Thyroid gland (tissue), 4 donors: ENCODE results near the gene MBD3L1. TPM values are rescaled to one million over a fixed set of nuclear protein-coding genes. Genes with fewer than 3 reads are reported as not detected.

Experiments
- DNase-seq, 2 donors: peaks; one replicate each; pipeline ENCODE4 v3.0.0-alpha.2; 2019
- H3K27ac ChIP-seq, 3 donors: fragments of 200-600 bp; sonication (generic); 1 replicate in 2 of 3; 2 replicates in 1 of 3; pipeline ENCODE4 v1.5.1; 2016 to 2019; ENCODE audit warnings: mild to moderate bottlenecking in 1 of 3, moderate library complexity in 1 of 3
- H3K27me3 ChIP-seq: fragments of 200-600 bp; sonication (generic); one replicate; pipeline ENCODE4 v1.5.1; 2019
- H3K36me3 ChIP-seq, 2 donors: fragments of 200-600 bp; sonication (generic); one replicate each; pipeline ENCODE4 v1.5.1; 2016 to 2019
- H3K4me1 ChIP-seq, 2 donors: fragments of 200-600 bp; sonication (generic); one replicate each; pipeline ENCODE4 v1.5.1; 2017 to 2019
- H3K4me3 ChIP-seq, 3 donors: fragments of 200-600 bp; sonication (generic); replicated peaks in 1 of 3; 1 replicate in 2 of 3; 2 replicates in 1 of 3; pipeline ENCODE4 v1.5.1; 2016; ENCODE audit warnings: mild to moderate bottlenecking in 1 of 3
- H3K9me3 ChIP-seq: fragments of 200-600 bp; sonication (generic); one replicate; pipeline ENCODE4 v1.5.1; 2017
- CTCF ChIP-seq, 6 experiments: fragments of 200-600 bp in 3 of 6; fragments of 450-650 bp in 3 of 6; sonication (generic) in 3 of 6; IDR thresholded peaks; one replicate each; pipeline ENCODE4 v1.5.1; 2016 to 2019; ENCODE audit warnings: antibody characterized with exemption in 6 of 6, mild to moderate bottlenecking in 2 of 6, inconsistent platforms in 1 of 6, moderate library complexity in 1 of 6
- POLR2A ChIP-seq, 2 donors: fragments of 450-650 bp; IDR thresholded peaks; one replicate each; pipeline ENCODE4 v1.6.1; 2017; ENCODE audit warnings: antibody characterized with exemption in 2 of 2, mild to moderate bottlenecking in 2 of 2, moderate library complexity in 1 of 2
- WGBS, 2 donors: methylation state at CpG; one replicate each; pipeline ENCODE4 v1.1.5; 2017; 5-methylcytosine and 5-hydroxymethylcytosine counted together
- intact Hi-C: fragments of 100-400 bp; cut with DNase I; formaldehyde crosslinking; loops from one replicate; pipeline ENCODE4 v1.15.1; 2023
- total RNA-seq, 4 donors: library from RNA; depleted of rRNA; stranded (reverse); fragments of >200 nt; gene quantifications; one replicate each; pipeline ENCODE4 v1.2.3, GENCODE V29; 2016

MBD3L1 gene
- total RNA-seq, 4 donors from 2014 or later, result not detected

GRCh38 chr19:8827277-8827676, 4.9 kb upstream of the MBD3L1 start:
- no peaks in the 10 kb centered on the region for H3K9me3 ChIP-seq
- no peak for DNase-seq
- no peaks in the 10 kb centered on the region for H3K27me3 ChIP-seq
- peaks cover 6 to 8% of the 10 kb centered on the region in 2 donors for H3K4me1 ChIP-seq
- peaks cover 22% of the 10 kb centered on the region in 2 donors for H3K36me3 ChIP-seq
- TF ChIP-seq POLR2A (IDR thresholded peaks at IDR 0.05), result no peak
- H3K4me3 ChIP-seq, result no peak overlapping the region
- H3K27ac ChIP-seq, result no peak overlapping the region
- intact Hi-C loops, result no loop called here

- Histone ChIP-seq H3K27me3 (no peaks in the 10 kb centered on the region), H3K9me3 (no peaks in the 10 kb centered on the region), H3K27ac (peak overlapping the region in 1 of 3 donors; percentile 83), H3K36me3 (no peaks in the 10 kb centered on the region), H3K4me1 (peaks cover 6 to 8% of the 10 kb centered on the region in 2 donors), H3K4me3 (peak overlapping the region; percentile 74 to 94 (median 75))
- DNase-seq, result no peak
- WGBS, 2 donors, result 49 to 59% methylated on average over 6 of the region's 6 CpGs
- intact Hi-C loops, result no loop called here
- TF ChIP-seq CTCF (IDR thresholded peaks at IDR 0.05), result no peak
- no peak for TF ChIP-seq POLR2A (IDR thresholded peaks at IDR 0.05)
Observed at GRCh38 chr19:8831373-8831772, 804 bp upstream of the MBD3L1 start.

GRCh38 chr19:8831832-8832131, 395 bp upstream of the MBD3L1 start:
- DNase-seq, result no peak

GRCh38 chr19:8835446-8835845, 3.3 kb downstream of the MBD3L1 start:
- WGBS, 2 donors, result 63 to 71% methylated on average over 2 of the region's 2 CpGs
- no peaks in the 10 kb centered on the region for H3K27me3 ChIP-seq
- no peak for TF ChIP-seq POLR2A (IDR thresholded peaks at IDR 0.05)
- TF ChIP-seq CTCF (IDR thresholded peaks at IDR 0.05), result no peak
- intact Hi-C loops, result no loop called here
- no peak overlapping the region for H3K27ac ChIP-seq
- no peaks in the 10 kb centered on the region for H3K36me3 ChIP-seq
- peaks cover 6 to 8% of the 10 kb centered on the region in 2 donors for H3K4me1 ChIP-seq
- H3K9me3 ChIP-seq, result no peaks in the 10 kb centered on the region
- no peak overlapping the region for H3K4me3 ChIP-seq
- DNase-seq, result no peak

More at GRCh38 chr19:8831832-8832131, 395 bp upstream of the MBD3L1 start:
- Histone ChIP-seq H3K36me3 (no peaks in the 10 kb centered on the region), H3K27ac (peak overlapping the region; percentile 57 to 88 (median 83)), H3K4me3 (peak overlapping the region; percentile 74 to 94 (median 75)), H3K4me1 (peaks cover 6 to 8% of the 10 kb centered on the region in 2 donors), H3K27me3 (no peaks in the 10 kb centered on the region), H3K9me3 (no peaks in the 10 kb centered on the region)
- intact Hi-C loops, result no loop called here
- WGBS, 2 donors, result 0% methylated on average over 5 to 16 of the region's 16 CpGs
- TF ChIP-seq CTCF (IDR thresholded peaks at IDR 0.05), result no peak
- TF ChIP-seq POLR2A (IDR thresholded peaks at IDR 0.05), result no peak

GRCh38 chr19:8835877-8836276, 3.7 kb downstream of the MBD3L1 start:
- DNase-seq, result no peak
- 93 to 95% methylated on average over 3 of the region's 3 CpGs for WGBS, 2 donors

More at GRCh38 chr19:8835877-8836276, 3.7 kb downstream of the MBD3L1 start:
- H3K4me1 ChIP-seq, result peaks cover 6 to 8% of the 10 kb centered on the region in 2 donors
- H3K9me3 ChIP-seq, result no peaks in the 10 kb centered on the region
- intact Hi-C loops, result no loop called here
- H3K36me3 ChIP-seq, result no peaks in the 10 kb centered on the region
- no peaks in the 10 kb centered on the region for H3K27me3 ChIP-seq
- H3K4me3 ChIP-seq, result no peak overlapping the region
- no peak overlapping the region for H3K27ac ChIP-seq
- TF ChIP-seq CTCF (IDR thresholded peaks at IDR 0.05) (no peak), POLR2A (IDR thresholded peaks at IDR 0.05) (no peak)
